ENCODE results near the gene PAFAH1B2.
"Not testable (repeated sequence)": the region's sequence is repeated elsewhere in the genome, so short reads cannot be mapped to it uniquely, and the experiment has no call there.

The PAFAH1B2 gene

GRCh38 chr11:117175104-117175503 lies 31.0 kb downstream of the PAFAH1B2 start:
- DNase-seq, result no peak

GRCh38 chr11:117175781-117176180 lies 31.7 kb downstream of the PAFAH1B2 start:
- no peak for DNase-seq

- DNase-seq, result no peak
These were observed 32.1 kb downstream of the PAFAH1B2 start for GRCh38 chr11:117176186-117176585.

GRCh38 chr11:117177534-117178209 lies 33.6 kb downstream of the PAFAH1B2 start:
- DNase-seq, result no peak

- peak; percentile 74 to 95 for DNase-seq
These were observed 34.3 kb downstream of the PAFAH1B2 start, which contains the start of gene SIDT2 for GRCh38 chr11:117178210-117179034. SIDT2 (plus strand) TSS chr11:117178743; CDS start chr11:117179264, 521 bp downstream.

- peak in 1 of 2 experiments; percentile 23 for DNase-seq
These were observed 35.2 kb downstream of the PAFAH1B2 start for GRCh38 chr11:117179048-117179999.

- DNase-seq, result no peak
These were observed 35.9 kb downstream of the PAFAH1B2 start for GRCh38 chr11:117180020-117180419.

GRCh38 chr11:117180661-117181585 lies 36.8 kb downstream of the PAFAH1B2 start:
- DNase-seq, result peak in 1 of 2 experiments; percentile 21

GRCh38 chr11:117181586-117182550 lies 37.8 kb downstream of the PAFAH1B2 start:
- DNase-seq, result no peak

- no peak for DNase-seq
These were observed 38.5 kb downstream of the PAFAH1B2 start for GRCh38 chr11:117182551-117182935.

- not testable (repeated sequence) for DNase-seq
These were observed 39.1 kb downstream of the PAFAH1B2 start for GRCh38 chr11:117183178-117183577.

GRCh38 chr11:117183724-117184349 lies 39.8 kb downstream of the PAFAH1B2 start:
- no peak for DNase-seq

GRCh38 chr11:117185736-117186430 lies 41.8 kb downstream of the PAFAH1B2 start:
- DNase-seq, result no peak

GRCh38 chr11:117186431-117186761 lies 42.3 kb downstream of the PAFAH1B2 start:
- no peak for DNase-seq

- no peak for DNase-seq
These were observed 42.9 kb downstream of the PAFAH1B2 start for GRCh38 chr11:117187007-117187406.

- no peak for DNase-seq
These were observed 43.3 kb downstream of the PAFAH1B2 start for GRCh38 chr11:117187428-117187798.

- DNase-seq, result no peak
These were observed 43.9 kb downstream of the PAFAH1B2 start for GRCh38 chr11:117187799-117188481.

GRCh38 chr11:117188620-117189081 lies 44.6 kb downstream of the PAFAH1B2 start:
- DNase-seq, result no peak

All from NCI-H446 (cell line).